VCaP (cell line): ENCODE data around the gene PFDN5.
A peak's percentile ranks its signal among the peaks of the same experiment; 100 is the strongest.

ENCODE experiments used
- H3K27ac ChIP-seq: fragments of 450-650 bp; 2 replicates; pipeline ENCODE4 v1.5.1; 2017
- CTCF ChIP-seq: fragments of 450-650 bp; conservative IDR thresholded peaks from 2 replicates; pipeline ENCODE4 v1.5.1; 2017; ENCODE audit warnings: mild to moderate bottlenecking, moderate library complexity

PFDN5 gene

GRCh38 chr12:53299454-53300180, 4.3 kb downstream of the PFDN5 start, which contains the start of gene MYG1:
MYG1 (plus strand) TSS chr12:53299695; CDS start chr12:53299738, 43 bp downstream.
- no peak; the same call in 1 of the 2 replicates for TF ChIP-seq CTCF
- peak within 1 kb of the TSS; percentile 86 for H3K27ac ChIP-seq

- TF ChIP-seq CTCF = no peak
- peak overlapping the region; percentile 86 for H3K27ac ChIP-seq
These were observed 4.8 kb downstream of the PFDN5 start for GRCh38 chr12:53300187-53300586.

GRCh38 chr12:53302903-53303302, 7.6 kb downstream of the PFDN5 start:
- TF ChIP-seq CTCF = no peak
- H3K27ac ChIP-seq = no peak overlapping the region

- no peak for TF ChIP-seq CTCF
- H3K27ac ChIP-seq = no peak overlapping the region
These were observed 11.5 kb downstream of the PFDN5 start for GRCh38 chr12:53306826-53307225.

- no peak for TF ChIP-seq CTCF
- H3K27ac ChIP-seq = no peak overlapping the region
These were observed 12.9 kb downstream of the PFDN5 start for GRCh38 chr12:53308276-53308675.

GRCh38 chr12:53313996-53314395, 18.7 kb downstream of the PFDN5 start:
- no peak for TF ChIP-seq CTCF
- H3K27ac ChIP-seq = no peak overlapping the region

- H3K27ac ChIP-seq = peak overlapping the region; percentile 95
- no peak for TF ChIP-seq CTCF
These were observed 25.2 kb downstream of the PFDN5 start for GRCh38 chr12:53320352-53321195.
